ENCODE measurements around the gene MTR.
"Not testable (repeated sequence)": the region's sequence is repeated elsewhere in the genome, so short reads cannot be mapped to it uniquely, and the experiment has no call there.

Gene MTR

GRCh38 chr1:236835491-236835890 lies 40.4 kb downstream of the MTR start:
- no peak for DNase-seq

DNA sequence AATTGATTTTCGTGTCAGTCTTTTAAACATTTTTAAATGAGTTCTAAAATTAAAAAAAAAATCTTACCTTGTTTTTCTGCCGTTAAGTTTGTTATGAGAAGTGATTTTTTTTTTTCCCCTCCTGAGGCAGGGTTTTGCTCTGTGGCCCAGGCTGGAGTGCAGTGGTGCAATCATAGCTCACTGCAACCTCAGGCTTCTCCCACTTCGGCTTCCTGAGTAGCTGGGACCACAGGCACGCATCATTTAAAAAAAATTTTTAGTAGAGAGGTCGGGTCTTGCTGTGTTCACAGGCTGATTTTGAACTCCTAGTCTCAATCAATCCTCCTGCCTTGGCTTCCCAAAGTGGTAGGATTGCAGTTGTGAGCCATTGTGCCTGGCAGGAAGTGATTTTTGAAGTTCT lies 41.1 kb downstream of the MTR start:
- no peak for DNase-seq

GRCh38 chr1:236837115-236837514 lies 42.0 kb downstream of the MTR start:
- no peak for DNase-seq

GRCh38 chr1:236837897-236838296 lies 42.8 kb downstream of the MTR start:
- DNase-seq = no peak

DNA sequence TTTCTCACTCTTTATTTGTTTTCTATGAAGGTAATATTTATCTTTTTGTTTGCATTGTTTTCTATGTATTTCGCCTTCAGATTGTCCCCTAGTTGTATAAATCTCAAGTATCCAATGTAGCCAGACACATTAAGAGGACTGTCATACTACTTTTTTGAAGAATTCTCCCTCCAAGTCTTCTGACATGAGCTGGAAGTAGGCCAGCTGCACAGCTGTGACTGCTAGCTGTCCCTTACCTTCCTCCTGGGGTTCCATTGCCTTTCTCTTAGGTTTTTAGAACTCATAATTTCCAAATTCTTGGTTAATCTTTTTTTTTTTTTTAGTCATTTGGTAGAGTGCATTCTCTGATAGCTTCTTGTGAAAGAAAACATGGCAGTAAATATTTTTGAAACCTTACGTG lies 46.2 kb downstream of the MTR start:
- DNase-seq = no peak

- no peak for DNase-seq
Observed at GRCh38 chr1:236844499-236845271, 49.6 kb downstream of the MTR start.

GRCh38 chr1:236845830-236846229 lies 50.7 kb downstream of the MTR start:
- no peak for DNase-seq

GRCh38 chr1:236848274-236848923 lies 53.3 kb downstream of the MTR start:
- no peak for DNase-seq

GRCh38 chr1:236850077-236850979 lies 55.2 kb downstream of the MTR start:
- DNase-seq = peak; percentile 46

DNA sequence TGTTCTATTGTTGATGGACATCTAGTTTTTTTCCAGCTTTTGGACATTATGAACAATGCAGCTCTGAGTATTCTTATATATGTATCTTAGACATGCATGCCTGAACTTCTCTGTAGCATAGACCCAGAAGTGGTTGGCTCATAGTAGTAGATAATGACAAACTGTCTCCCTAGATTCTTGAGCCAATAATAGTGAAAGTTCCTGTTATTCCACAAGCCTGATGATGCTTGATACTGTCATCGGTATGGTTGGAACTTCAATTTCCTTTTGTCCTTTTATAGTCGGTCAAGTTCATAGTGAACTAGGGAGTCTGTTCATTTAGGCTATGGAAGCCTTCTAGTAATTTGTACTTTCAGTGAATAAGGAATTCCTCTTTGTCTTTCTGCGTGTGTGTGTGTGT lies 56.8 kb downstream of the MTR start:
- DNase-seq = no peak

DNA sequence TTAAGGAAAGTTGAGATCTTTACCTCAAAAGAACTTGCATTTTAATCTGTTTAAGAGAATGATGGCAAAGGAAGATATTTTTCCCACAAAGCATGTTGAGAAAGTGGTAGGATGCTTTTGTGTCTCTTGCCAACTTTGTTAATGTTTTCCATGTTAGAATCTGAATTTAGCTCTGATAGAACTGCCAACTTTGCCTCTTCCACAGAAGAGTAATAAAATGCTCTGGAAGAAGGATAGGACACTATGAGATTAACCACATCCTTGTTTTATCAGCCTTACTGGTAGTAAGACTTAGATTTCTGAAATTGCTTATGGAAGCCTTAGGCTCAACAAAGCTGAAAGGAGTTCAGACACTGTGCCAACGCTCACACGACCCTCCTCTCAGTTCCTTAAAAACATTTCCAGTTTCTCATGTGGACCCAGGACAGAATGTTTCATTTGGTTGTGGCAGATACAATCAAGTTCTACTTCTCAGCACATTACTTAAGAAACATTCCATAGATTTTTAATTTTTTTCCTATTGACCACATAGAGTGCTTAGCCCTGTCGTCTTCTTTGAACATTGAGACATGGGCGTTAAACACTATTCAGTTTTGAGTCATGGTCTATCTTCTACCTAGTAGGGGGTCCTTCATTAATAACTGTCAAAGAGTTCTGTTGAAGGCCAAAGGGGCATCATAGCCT lies 59.0 kb downstream of the MTR start:
- DNase-seq = no peak

DNA sequence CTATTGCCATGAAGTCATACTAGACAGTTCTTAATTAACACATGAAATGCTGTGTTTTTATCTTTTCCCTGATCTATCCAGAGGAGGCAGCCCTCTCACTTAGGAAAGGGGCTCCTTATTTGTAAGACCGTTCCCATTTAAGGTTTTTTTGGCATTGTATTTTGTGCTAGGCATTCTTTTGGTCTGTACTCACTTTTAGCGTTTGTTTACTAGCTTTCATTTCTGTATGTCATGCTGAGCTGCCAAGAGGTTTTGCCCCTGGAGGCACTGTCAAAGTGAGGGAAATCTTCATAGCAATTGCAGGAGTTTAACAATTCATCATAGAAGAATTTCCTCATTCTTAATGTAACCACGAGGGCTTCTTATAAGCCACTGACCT lies 59.5 kb downstream of the MTR start:
- DNase-seq = no peak

GRCh38 chr1:236856649-236857048 lies 61.6 kb downstream of the MTR start:
- DNase-seq = not testable (repeated sequence)

- DNase-seq = no peak
Observed at GRCh38 chr1:236858165-236858564, 63.1 kb downstream of the MTR start.

DNA sequence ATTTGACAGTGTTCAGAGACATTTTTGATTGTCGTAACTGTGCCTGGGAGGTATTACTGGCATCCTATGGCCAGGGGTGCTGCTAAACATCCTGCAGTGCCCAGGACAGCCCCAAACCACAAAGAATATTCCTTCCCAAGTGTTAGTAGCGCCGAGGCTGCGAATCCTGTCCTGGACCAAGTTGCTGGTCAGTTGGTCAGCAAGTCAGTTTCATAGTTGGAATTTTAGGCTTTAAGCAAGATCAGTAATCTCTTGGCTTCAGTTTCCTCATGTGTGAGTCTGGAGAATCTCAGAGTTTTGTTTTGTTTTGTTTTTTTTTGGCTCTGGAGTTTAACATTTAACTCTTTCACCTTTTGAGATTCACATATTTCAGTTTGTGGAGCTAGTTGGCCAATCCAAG lies 65.0 kb downstream of the MTR start:
- DNase-seq = no peak

- DNase-seq = no peak
Observed at GRCh38 chr1:236860674-236861073, 65.6 kb downstream of the MTR start.

GRCh38 chr1:236861560-236862218 lies 66.6 kb downstream of the MTR start:
- no peak for DNase-seq

DNA sequence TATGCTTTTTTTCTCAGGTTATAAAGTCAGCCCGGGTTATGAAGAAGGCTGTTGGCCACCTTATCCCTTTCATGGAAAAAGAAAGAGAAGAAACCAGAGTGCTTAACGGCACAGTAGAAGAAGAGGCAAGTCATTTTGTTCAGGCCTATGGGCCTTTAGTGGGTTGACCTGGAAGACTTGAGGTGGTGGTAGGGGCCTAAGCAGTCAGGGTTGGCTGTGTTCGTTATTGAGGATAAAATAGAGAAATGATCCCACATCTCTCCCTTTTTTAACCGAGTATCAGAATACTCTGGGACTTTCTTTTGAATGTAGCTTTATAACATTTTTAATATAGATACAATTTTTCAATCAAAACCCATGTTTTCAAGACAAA lies 67.1 kb downstream of the MTR start:
- DNase-seq = no peak

GRCh38 chr1:236862615-236863211 lies 67.6 kb downstream of the MTR start:
- DNase-seq = no peak

DNA sequence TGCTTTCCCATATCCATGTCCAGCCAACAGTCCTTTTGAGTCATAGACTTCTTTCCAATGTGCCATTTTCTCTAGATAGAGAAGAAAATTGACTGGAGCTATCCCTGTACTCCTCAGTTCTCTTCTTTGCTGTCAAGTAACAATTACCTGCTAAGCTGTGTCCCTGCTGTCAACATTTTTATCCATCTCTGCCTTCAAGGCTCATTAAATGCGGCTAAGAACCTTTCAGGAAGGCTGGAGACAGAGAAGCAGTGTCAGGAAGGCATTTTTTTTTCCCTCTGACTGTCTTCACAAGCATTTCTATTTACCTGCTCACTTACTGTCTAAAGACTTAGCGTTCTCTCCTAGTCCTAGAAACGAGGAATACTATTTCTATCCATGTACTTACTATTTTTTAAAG lies 69.1 kb downstream of the MTR start:
- no peak for DNase-seq

GRCh38 chr1:236864996-236865817 lies 70.1 kb downstream of the MTR start:
- no peak for DNase-seq
